ENCODE data around the gene ZBTB49. TPM values are rescaled to one million over a fixed set of nuclear protein-coding genes. Genes with fewer than 3 reads are reported as not detected.

The ZBTB49 gene
- total and polyA plus RNA-seq, 2 of the 13 experiments (the other 11 are each of a cell fraction or from before 2014, with no cell fraction given): 3.3 to 4.3 TPM

GRCh38 chr4:4248029-4248884 is 41.8 kb upstream of the ZBTB49 start, which contains the start of gene TMEM128 (continued):
- TF ChIP-seq ZNF383 (CRISPR knock-in tag; IDR thresholded peaks at IDR 0.05; ENCODE audit: borderline replicate concordance): 0 out of 2 replicates have a peak, but pooled peaks have one; percentile 18
- TF ChIP-seq NBN (conservative IDR thresholded peaks at IDR 0.05): no peak
- TF ChIP-seq RARA (CRISPR knock-in tag; IDR thresholded peaks at IDR 0.05): 0 out of 2 replicates have a peak, but pooled peaks have one; percentile 20
- TF ChIP-seq ZNF75D (CRISPR knock-in tag; IDR thresholded peaks at IDR 0.05; ENCODE audit: borderline replicate concordance): no peak
- no peak for TF ChIP-seq CENPBD1 (CRISPR knock-in tag; IDR thresholded peaks at IDR 0.05; ENCODE audit: borderline replicate concordance, low read depth)
- TF ChIP-seq SNAPC2 (CRISPR knock-in tag; IDR thresholded peaks at IDR 0.05): no peak
- TF ChIP-seq ZBTB20 (CRISPR knock-in tag; IDR thresholded peaks at IDR 0.05; ENCODE audit: borderline replicate concordance, low read depth): no peak
- TF ChIP-seq FOXJ3 (CRISPR knock-in tag; IDR thresholded peaks at IDR 0.05; ENCODE audit: borderline replicate concordance): no peak
- 0 out of 2 replicates have a peak, but pooled peaks have one; percentile 27 for TF ChIP-seq ZNF557 (CRISPR knock-in tag; IDR thresholded peaks at IDR 0.05)
- TF ChIP-seq ZSCAN5A (CRISPR knock-in tag; IDR thresholded peaks at IDR 0.05; ENCODE audit: borderline replicate concordance): no peak
- TF ChIP-seq KDM1A (CRISPR knock-in tag; IDR thresholded peaks at IDR 0.05): no peak
- TF ChIP-seq ZFY (CRISPR knock-in tag; IDR thresholded peaks at IDR 0.05): peak; percentile 95
- TF ChIP-seq DPF2 (CRISPR knock-in tag; IDR thresholded peaks at IDR 0.05; ENCODE audit: borderline replicate concordance, low read depth): no peak
- TF ChIP-seq CENPT (CRISPR knock-in tag; IDR thresholded peaks at IDR 0.05; ENCODE audit: low read depth): no peak
- TF ChIP-seq HCFC1 (IDR thresholded peaks at IDR 0.05; ENCODE audit: low read depth, low read length): peak; percentile 62
- TF ChIP-seq MAX (IDR thresholded peaks at IDR 0.05): peak; percentile 43; the same call in 1 of the 2 replicates
- TF ChIP-seq CSRNP1 (CRISPR knock-in tag; IDR thresholded peaks at IDR 0.05): no peak
- TF ChIP-seq MXI1 (IDR thresholded peaks at IDR 0.05; ENCODE audit: borderline replicate concordance, low read depth, low read length): peak; percentile 57; the same call in 1 of the 3 replicates
- TF ChIP-seq PRDM15 (CRISPR knock-in tag; IDR thresholded peaks at IDR 0.05): peak; percentile 78
- peak; percentile 90 for TF ChIP-seq POGZ (CRISPR knock-in tag; IDR thresholded peaks at IDR 0.05)
- no peak for TF ChIP-seq EZH2 (conservative IDR thresholded peaks at IDR 0.05; ENCODE audit: low read depth, low read length)
- TF ChIP-seq ZNF709 (CRISPR knock-in tag; IDR thresholded peaks at IDR 0.05): peak; percentile 34; the same call in 1 of the 2 replicates
